ENCODE results near the gene KAT8. TPM values are rescaled to one million over a fixed set of nuclear protein-coding genes. Genes with fewer than 3 reads are reported as not detected.
A peak's percentile ranks its signal among the peaks of the same experiment; 100 is the strongest.
"Not testable (repeated sequence)": the region's sequence is repeated elsewhere in the genome, so short reads cannot be mapped to it uniquely, and the experiment has no call there.

The KAT8 gene
- total and polyA plus RNA-seq, 12 donors: 51.9 to 107 (median 66.0) TPM

DNA sequence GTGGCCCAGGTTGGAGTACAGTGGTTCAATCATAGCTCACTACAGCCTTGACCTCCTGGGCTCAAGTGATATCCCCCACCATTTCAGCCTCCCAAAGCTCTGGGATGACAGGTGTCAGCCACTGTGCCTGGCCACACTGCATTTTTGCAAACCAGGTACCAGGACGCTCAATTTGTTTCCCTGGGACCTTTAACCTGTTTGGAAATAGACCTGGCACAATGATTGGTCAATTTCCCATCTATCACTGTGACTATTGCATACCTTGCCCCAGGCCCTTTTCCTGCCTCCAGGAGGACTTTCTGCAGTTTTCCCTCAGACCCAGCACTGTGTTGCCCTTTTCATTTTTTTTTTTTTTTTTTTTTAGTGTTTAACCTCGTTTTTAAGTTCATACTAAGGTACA is 51.4 kb downstream of the KAT8 start:
- no peak overlapping the region for H3K27ac ChIP-seq
- no peak for TF ChIP-seq CTCF (IDR thresholded peaks at IDR 0.05)
- WGBS, 2 donors: 74 to 77% methylated on average over 2 of the region's 2 CpGs
- no peak overlapping the region for H3K4me3 ChIP-seq
- no peaks in the 10 kb centered on the region for H3K27me3 ChIP-seq
- intact Hi-C loops (cut with DNase I): no loop called here
- H3K4me1 ChIP-seq: peaks cover 0 to 10% (median 0%) of the 10 kb centered on the region in 9 donors
- DNase-seq: no peak
- no peaks in the 10 kb centered on the region for H3K36me3 ChIP-seq
- no peaks in the 10 kb centered on the region for H3K9me3 ChIP-seq
- ATAC-seq: no peak

- peak in 1 of 2 donors; percentile 20 for DNase-seq
- H3K27me3 ChIP-seq; H3K4me3 ChIP-seq; H3K9me3 ChIP-seq; intact Hi-C loops (cut with DNase I); H3K4me1 ChIP-seq; H3K36me3 ChIP-seq: not testable (repeated sequence)
- no CpG with 5 or more reads among the region's 2 CpGs for WGBS, 2 donors
- peak in 7 of 8 donors; percentile 64 to 98 (median 93) for ATAC-seq
- peak overlapping the region in 9 of 10 donors; percentile 31 to 84 (median 66) for H3K27ac ChIP-seq
Measured at GRCh38 chr16:31170048-31170447, 52.6 kb downstream of the KAT8 start.

- H3K27ac ChIP-seq: peak overlapping the region in 1 of 10 donors; percentile 38
- intact Hi-C loops (cut with DNase I): no loop called here
- ATAC-seq: no peak
- TF ChIP-seq CTCF (IDR thresholded peaks at IDR 0.05): no peak
- no peaks in the 10 kb centered on the region for H3K9me3 ChIP-seq
- 78 to 79% methylated on average over 3 of the region's 3 CpGs for WGBS, 2 donors
- peaks cover 0 to 3% (median 0%) of the 10 kb centered on the region in 9 donors for H3K36me3 ChIP-seq
- no peak for DNase-seq
- H3K27me3 ChIP-seq: no peaks in the 10 kb centered on the region
- H3K4me1 ChIP-seq: peaks cover 2 to 30% (median 20%) of the 10 kb centered on the region in 9 donors
- H3K4me3 ChIP-seq: no peak overlapping the region
Measured at GRCh38 chr16:31177136-31177535, 59.7 kb downstream of the KAT8 start.

GRCh38 chr16:31179219-31179746 is 61.8 kb downstream of the KAT8 start:
- DNase-seq: peak in 1 of 2 donors; percentile 18
- Histone ChIP-seq H3K9me3 (no peaks in the 10 kb centered on the region), H3K27ac (peak overlapping the region; percentile 89 to 99 (median 94)), H3K36me3 (peaks cover 0 to 25% (median 14%) of the 10 kb centered on the region in 9 donors), H3K4me3 (peak overlapping the region; percentile 71 to 94 (median 83)), H3K4me1 (peaks cover 10 to 52% (median 41%) of the 10 kb centered on the region in 9 donors), H3K27me3 (no peaks in the 10 kb centered on the region)
- TF ChIP-seq CTCF (IDR thresholded peaks at IDR 0.05): no peak
- 1 to 2% methylated on average over 27 of the region's 27 CpGs for WGBS, 2 donors
- intact Hi-C loops (cut with DNase I): loop anchor here in 1 of 10 donors (2.0 kb wide), 1 partner anchor 36 kb away; no protein-coding TSS in a partner anchor
- ATAC-seq: peak in 3 of 8 donors; percentile 1 to 35 (median 2)

Measured in heart right ventricle (tissue), 16 donors.